ENCODE data around the gene LCLAT1.

LCLAT1 gene

GRCh38 chr2:30421604-30422443 lies 25.2 kb upstream of the LCLAT1 start:
- CTCF ChIA-PET, result interaction anchor here (1.1 to 3.4 kb wide), 5 partner anchors 9 to 290 kb away, joined by 3 to 10 read pairs (median 5); no protein-coding TSS in a partner anchor
- POLR2A ChIA-PET, result interaction anchor here (0.7 to 2.5 kb wide), 12 partner anchors 9 to 191 kb away, joined by 3 to 12 read pairs (median 6); partner anchors contain the start of genes LBH and LCLAT1
- no peak for TF ChIP-seq CTCF (IDR thresholded peaks at IDR 0.05; ENCODE audit: insufficient read depth, low read length, missing control alignments)

GRCh38 chr2:30422444-30423040 lies 24.5 kb upstream of the LCLAT1 start:
- no peak for TF ChIP-seq CTCF (IDR thresholded peaks at IDR 0.05; ENCODE audit: insufficient read depth, low read length, missing control alignments)
- H3K4me3 ChIP-seq (ENCODE audit: low read depth, low read length), result no peak overlapping the region; the same call in 1 of the 2 replicates
- ChIA-PET CTCF (interaction anchor here (1.1 to 3.4 kb wide), 4 partner anchors 10 to 285 kb away, joined by 3 to 10 read pairs (median 6); no protein-coding TSS in a partner anchor), POLR2A (interaction anchor here (0.8 to 2.5 kb wide), 11 partner anchors 10 to 191 kb away, joined by 3 to 12 read pairs (median 6); partner anchors contain the start of genes LBH and LCLAT1)
- DNase-seq (ENCODE audit: low read depth, low spot score), result no peak

More at GRCh38 chr2:30421604-30422443, 25.2 kb upstream of the LCLAT1 start:
- DNase-seq (ENCODE audit: low read depth, low spot score), result peak; percentile 75
- H3K4me3 ChIP-seq (ENCODE audit: low read depth, low read length), result peak overlapping the region; percentile 40

- ChIA-PET CTCF (interaction anchor here (0.7 to 3.5 kb wide), 6 partner anchors 13 to 289 kb away, joined by 3 to 11 read pairs (median 3); no protein-coding TSS in a partner anchor), POLR2A (no interaction called here)
- no peak overlapping the region for H3K4me3 ChIP-seq (ENCODE audit: low read depth, low read length)
These were observed 22.8 kb upstream of the LCLAT1 start for GRCh38 chr2:30424231-30424630.

GRCh38 chr2:30425326-30425725 lies 21.7 kb upstream of the LCLAT1 start:
- POLR2A ChIA-PET, result interaction anchor here (0.7 to 1.3 kb wide), 6 partner anchors 12 to 241 kb away, joined by 3 to 8 read pairs (median 4); partner anchors contain the start of gene LBH
- no peak overlapping the region for H3K4me3 ChIP-seq (ENCODE audit: low read depth, low read length)
- DNase-seq (ENCODE audit: low read depth, low spot score), result no peak
- CTCF ChIA-PET, result interaction anchor here (0.9 to 3.5 kb wide), 7 partner anchors 12 to 286 kb away, joined by 3 to 11 read pairs (median 3); no protein-coding TSS in a partner anchor
- no peak for TF ChIP-seq CTCF (IDR thresholded peaks at IDR 0.05; ENCODE audit: insufficient read depth, low read length, missing control alignments)

More at GRCh38 chr2:30424231-30424630, 22.8 kb upstream of the LCLAT1 start:
- no peak for TF ChIP-seq CTCF (IDR thresholded peaks at IDR 0.05; ENCODE audit: insufficient read depth, low read length, missing control alignments)
- no peak for DNase-seq (ENCODE audit: low read depth, low spot score)

GRCh38 chr2:30427606-30428347 lies 19.3 kb upstream of the LCLAT1 start:
- TF ChIP-seq CTCF (IDR thresholded peaks at IDR 0.05; ENCODE audit: insufficient read depth, low read length, missing control alignments), result no peak
- no peak for DNase-seq (ENCODE audit: low read depth, low spot score)
- CTCF ChIA-PET, result interaction anchor here (1.3 to 3.5 kb wide), 4 partner anchors 10 to 263 kb away, joined by 3 to 10 read pairs (median 5); partner anchors contain the start of gene LCLAT1
- POLR2A ChIA-PET, result no interaction called here
- H3K4me3 ChIP-seq (ENCODE audit: low read depth, low read length), result no peak overlapping the region

Data from AG04449 (cell line).